T47D (cell line): ENCODE data around the gene VWA3B.
A peak's percentile ranks its signal among the peaks of the same experiment; 100 is the strongest.
"Not testable (repeated sequence)": the region's sequence is repeated elsewhere in the genome, so short reads cannot be mapped to it uniquely, and the experiment has no call there.

ENCODE experiments used
- DNase-seq, 2 experiments: peaks; one replicate each; pipeline versions ENCODE4 v3.0.0 to v3.0.0-alpha.2; 2011 to 2012; ENCODE audit warnings: low read depth in 1 of 2, low spot score in 1 of 2
- JUND ChIP-seq: IDR thresholded peaks from 2 replicates; pipeline ENCODE4 v1.6.1; 2012; ENCODE audit warnings: low read depth
- in situ Hi-C: cut with HindIII; loops from 2 replicates; pipeline ENCODE4 v1.10.0; 2016; ENCODE audit warnings: low sequenced_read_pairs, low pct_unique_long_range_greater_than_20kb

VWA3B gene

GRCh38 chr2:98234776-98235175, 147.8 kb downstream of the VWA3B start:
- in situ Hi-C loops, result no loop called here
- no peak for TF ChIP-seq JUND
- peak in 1 of 2 experiments; percentile 9 for DNase-seq

GRCh38 chr2:98236935-98237334, 150.0 kb downstream of the VWA3B start:
- DNase-seq, result no peak
- no peak for TF ChIP-seq JUND
- in situ Hi-C loops, result no loop called here

GRCh38 chr2:98240786-98241398, 153.9 kb downstream of the VWA3B start:
- peak; percentile 7 to 74 for DNase-seq
- in situ Hi-C loops, result no loop called here
- TF ChIP-seq JUND, result no peak

- DNase-seq, result no peak
- in situ Hi-C loops, result no loop called here
- TF ChIP-seq JUND, result no peak
Measured at GRCh38 chr2:98241592-98241991, 154.6 kb downstream of the VWA3B start.

- no peak for TF ChIP-seq JUND
- in situ Hi-C loops, result no loop called here
- no peak for DNase-seq
Measured at GRCh38 chr2:98242003-98242402, 155.0 kb downstream of the VWA3B start.

- TF ChIP-seq JUND, result no peak
- no peak for DNase-seq
- in situ Hi-C loops, result no loop called here
Measured at GRCh38 chr2:98245491-98245890, 158.5 kb downstream of the VWA3B start.

- in situ Hi-C loops, result no loop called here
- no peak for TF ChIP-seq JUND
Measured at GRCh38 chr2:98247383-98247782, 160.4 kb downstream of the VWA3B start.

GRCh38 chr2:98252038-98252773, 165.2 kb downstream of the VWA3B start:
- in situ Hi-C loops, result no loop called here
- TF ChIP-seq JUND, result no peak
- no peak for DNase-seq

More at GRCh38 chr2:98247383-98247782, 160.4 kb downstream of the VWA3B start:
- no peak for DNase-seq

- in situ Hi-C loops, result no loop called here
Measured at GRCh38 chr2:98253461-98254070, 166.6 kb downstream of the VWA3B start.

GRCh38 chr2:98254504-98255059, 167.6 kb downstream of the VWA3B start:
- no peak for DNase-seq
- no peak for TF ChIP-seq JUND
- in situ Hi-C loops, result no loop called here

More at GRCh38 chr2:98253461-98254070, 166.6 kb downstream of the VWA3B start:
- no peak for DNase-seq
- TF ChIP-seq JUND, result no peak

- no peak for TF ChIP-seq JUND
- in situ Hi-C loops, result no loop called here
- DNase-seq, result no peak
Measured at GRCh38 chr2:98258906-98259305, 171.9 kb downstream of the VWA3B start.

GRCh38 chr2:98263362-98263761, 176.4 kb downstream of the VWA3B start:
- no peak for TF ChIP-seq JUND
- in situ Hi-C loops, result no loop called here
- DNase-seq, result no peak

- DNase-seq, in situ Hi-C loops: not testable (repeated sequence)
Measured at GRCh38 chr2:98268225-98268624, 181.3 kb downstream of the VWA3B start.
